ENCODE measurements around the gene ST6GAL1.
"Not testable (repeated sequence)": the region's sequence is repeated elsewhere in the genome, so short reads cannot be mapped to it uniquely, and the experiment has no call there.

Gene ST6GAL1

GRCh38 chr3:186997061-186997460 lies 66.7 kb downstream of the ST6GAL1 start:
- no peak for DNase-seq

- DNase-seq, result no peak
Measured at GRCh38 chr3:186997473-186997939, 67.2 kb downstream of the ST6GAL1 start.

- no peak for DNase-seq
Measured at GRCh38 chr3:186998937-186999368, 68.6 kb downstream of the ST6GAL1 start.

- no peak for DNase-seq
Measured at GRCh38 chr3:187000711-187001151, 70.4 kb downstream of the ST6GAL1 start.

GRCh38 chr3:187002915-187003314 lies 72.6 kb downstream of the ST6GAL1 start:
- no peak for DNase-seq

- no peak for DNase-seq
Measured at GRCh38 chr3:187005827-187006481, 75.6 kb downstream of the ST6GAL1 start.

GRCh38 chr3:187006864-187007630 lies 76.7 kb downstream of the ST6GAL1 start:
- no peak for DNase-seq

GRCh38 chr3:187010382-187010781 lies 80.1 kb downstream of the ST6GAL1 start:
- not testable (repeated sequence) for DNase-seq

GRCh38 chr3:187011915-187012314 lies 81.6 kb downstream of the ST6GAL1 start:
- no peak for DNase-seq

- DNase-seq, result peak; percentile 48
Measured at GRCh38 chr3:187012609-187013051, 82.3 kb downstream of the ST6GAL1 start.

- no peak for DNase-seq
Measured at GRCh38 chr3:187013159-187013716, 82.9 kb downstream of the ST6GAL1 start.

GRCh38 chr3:187014417-187014864 lies 84.1 kb downstream of the ST6GAL1 start:
- DNase-seq, result no peak

- DNase-seq, result no peak
Measured at GRCh38 chr3:187015903-187016638, 85.7 kb downstream of the ST6GAL1 start.

- DNase-seq, result no peak
Measured at GRCh38 chr3:187016639-187017345, 86.5 kb downstream of the ST6GAL1 start.

GRCh38 chr3:187017511-187018230 lies 87.3 kb downstream of the ST6GAL1 start:
- DNase-seq, result no peak

GRCh38 chr3:187019542-187020072 lies 89.3 kb downstream of the ST6GAL1 start:
- no peak for DNase-seq

- DNase-seq, result peak; percentile 48
Measured at GRCh38 chr3:187020376-187020775, 90.0 kb downstream of the ST6GAL1 start.

GRCh38 chr3:187021748-187022402 lies 91.5 kb downstream of the ST6GAL1 start:
- no peak for DNase-seq

GRCh38 chr3:187022403-187023029 lies 92.2 kb downstream of the ST6GAL1 start:
- no peak for DNase-seq

- DNase-seq, result not testable (repeated sequence)
Measured at GRCh38 chr3:187023340-187023739, 93.0 kb downstream of the ST6GAL1 start.
